Spleen (tissue), 7 donors: ENCODE measurements around the gene BACE2.

Experiments used
- POLR2A ChIP-seq, 3 donors: fragments of 450-650 bp; IDR thresholded peaks; one replicate each; pipeline ENCODE4 v1.5.1; 2017; ENCODE audit warnings: antibody characterized with exemption in 3 of 3, mild to moderate bottlenecking in 1 of 3
- TF ChIP-seq, protein P1 (sequence below), 11 experiments: fragments of 200-600 bp in 7 of 11; fragments of 450-650 bp in 4 of 11; sonication (generic) in 4 of 11; IDR thresholded peaks in 8 of 11; conservative IDR thresholded peaks in 3 of 11; 1 replicate in 7 of 11; 2 replicates in 4 of 11; pipeline versions ENCODE4 v1.4.0 to v1.8.0; 2016 to 2021; ENCODE audit warnings: antibody characterized with exemption in 11 of 11, inconsistent platforms in 4 of 11, mild to moderate bottlenecking in 1 of 11
- donor health status: DM: no; HTN: no; CAD: no; lungs with moderate emphysema.
- donor health status: DM: no; HTN: no; CAD: no.
- donor health status: DM: no; HTN: no; CAD: no.

DNA sequence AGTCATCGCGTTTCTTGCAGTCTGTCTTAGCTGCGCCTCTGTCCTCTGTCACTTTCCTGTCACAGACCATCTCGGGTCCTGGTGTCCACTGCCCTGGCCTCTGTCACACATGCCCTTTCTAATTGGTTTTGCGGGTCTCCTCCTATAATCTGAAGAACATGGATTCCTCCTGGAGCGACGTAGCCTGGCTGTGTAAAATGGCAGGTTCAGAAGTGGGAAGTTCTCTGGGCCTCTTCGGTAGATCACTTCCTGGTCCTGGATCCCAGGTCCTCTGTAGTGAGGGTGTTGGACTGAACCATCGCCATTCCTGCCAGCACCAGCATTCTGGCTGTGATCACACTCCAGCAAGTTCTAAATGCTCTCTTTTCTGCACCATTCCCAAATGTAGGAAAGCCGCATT lies 149.5 kb downstream of the BACE2 start:
- TF ChIP-seq, protein P1, sequence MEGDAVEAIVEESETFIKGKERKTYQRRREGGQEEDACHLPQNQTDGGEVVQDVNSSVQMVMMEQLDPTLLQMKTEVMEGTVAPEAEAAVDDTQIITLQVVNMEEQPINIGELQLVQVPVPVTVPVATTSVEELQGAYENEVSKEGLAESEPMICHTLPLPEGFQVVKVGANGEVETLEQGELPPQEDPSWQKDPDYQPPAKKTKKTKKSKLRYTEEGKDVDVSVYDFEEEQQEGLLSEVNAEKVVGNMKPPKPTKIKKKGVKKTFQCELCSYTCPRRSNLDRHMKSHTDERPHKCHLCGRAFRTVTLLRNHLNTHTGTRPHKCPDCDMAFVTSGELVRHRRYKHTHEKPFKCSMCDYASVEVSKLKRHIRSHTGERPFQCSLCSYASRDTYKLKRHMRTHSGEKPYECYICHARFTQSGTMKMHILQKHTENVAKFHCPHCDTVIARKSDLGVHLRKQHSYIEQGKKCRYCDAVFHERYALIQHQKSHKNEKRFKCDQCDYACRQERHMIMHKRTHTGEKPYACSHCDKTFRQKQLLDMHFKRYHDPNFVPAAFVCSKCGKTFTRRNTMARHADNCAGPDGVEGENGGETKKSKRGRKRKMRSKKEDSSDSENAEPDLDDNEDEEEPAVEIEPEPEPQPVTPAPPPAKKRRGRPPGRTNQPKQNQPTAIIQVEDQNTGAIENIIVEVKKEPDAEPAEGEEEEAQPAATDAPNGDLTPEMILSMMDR (IDR thresholded peaks at IDR 0.05 in 8 of 11, conservative IDR thresholded peaks at IDR 0.05 in 3 of 11), result no peak
- no peak for TF ChIP-seq POLR2A (IDR thresholded peaks at IDR 0.05)
